Omental fat pad (tissue), 4 donors: Measurements from ENCODE around the gene UCP2. TPM values are rescaled to one million over a fixed set of nuclear protein-coding genes. Genes with fewer than 3 reads are reported as not detected.

Source experiments
- ATAC-seq: fragments of 150-250 bp; one replicate; pipeline ENCODE4 v1.9.1; 2016; ENCODE audit warnings: mild to moderate bottlenecking, moderate library complexity; ENCODE audit not compliant: low FRiP score
- DNase-seq: peaks from one replicate; pipeline ENCODE4 v3.0.0-alpha.2; 2019; ENCODE audit warnings: low spot score
- total RNA-seq, 4 donors: library from RNA; depleted of rRNA; stranded (reverse); fragments of >200 nt; gene quantifications; one replicate each; pipeline ENCODE4 v1.1.0, GENCODE V29; 2016
- TF ChIP-seq, protein P1 (sequence below), 3 donors: fragments of 450-650 bp; IDR thresholded peaks; one replicate each; pipeline ENCODE4 v1.5.1; 2016 to 2017; ENCODE audit warnings: antibody characterized with exemption in 3 of 3, mild to moderate bottlenecking in 3 of 3, moderate library complexity in 2 of 3

UCP2 gene
- total RNA-seq, 4 donors from 2014 or later: 58.9 to 163 (median 131) TPM

GRCh38 chr11:74004759-74005615 lies 22.3 kb upstream of the UCP2 start:
- ATAC-seq (no peak), DNase-seq (no peak)
- TF ChIP-seq, protein P1, sequence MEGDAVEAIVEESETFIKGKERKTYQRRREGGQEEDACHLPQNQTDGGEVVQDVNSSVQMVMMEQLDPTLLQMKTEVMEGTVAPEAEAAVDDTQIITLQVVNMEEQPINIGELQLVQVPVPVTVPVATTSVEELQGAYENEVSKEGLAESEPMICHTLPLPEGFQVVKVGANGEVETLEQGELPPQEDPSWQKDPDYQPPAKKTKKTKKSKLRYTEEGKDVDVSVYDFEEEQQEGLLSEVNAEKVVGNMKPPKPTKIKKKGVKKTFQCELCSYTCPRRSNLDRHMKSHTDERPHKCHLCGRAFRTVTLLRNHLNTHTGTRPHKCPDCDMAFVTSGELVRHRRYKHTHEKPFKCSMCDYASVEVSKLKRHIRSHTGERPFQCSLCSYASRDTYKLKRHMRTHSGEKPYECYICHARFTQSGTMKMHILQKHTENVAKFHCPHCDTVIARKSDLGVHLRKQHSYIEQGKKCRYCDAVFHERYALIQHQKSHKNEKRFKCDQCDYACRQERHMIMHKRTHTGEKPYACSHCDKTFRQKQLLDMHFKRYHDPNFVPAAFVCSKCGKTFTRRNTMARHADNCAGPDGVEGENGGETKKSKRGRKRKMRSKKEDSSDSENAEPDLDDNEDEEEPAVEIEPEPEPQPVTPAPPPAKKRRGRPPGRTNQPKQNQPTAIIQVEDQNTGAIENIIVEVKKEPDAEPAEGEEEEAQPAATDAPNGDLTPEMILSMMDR (IDR thresholded peaks at IDR 0.05): no peak

GRCh38 chr11:74004046-74004695 lies 21.5 kb upstream of the UCP2 start:
- TF ChIP-seq, protein P1 (IDR thresholded peaks at IDR 0.05): no peak
- DNase-seq (no peak), ATAC-seq (no peak)

GRCh38 chr11:74002832-74003231 lies 20.2 kb upstream of the UCP2 start:
- ATAC-seq: no peak
- DNase-seq: no peak
- TF ChIP-seq, protein P1 (IDR thresholded peaks at IDR 0.05): no peak

GRCh38 chr11:74001822-74002286 lies 19.2 kb upstream of the UCP2 start:
- DNase-seq: no peak
- ATAC-seq: no peak
- TF ChIP-seq, protein P1 (IDR thresholded peaks at IDR 0.05): no peak

GRCh38 chr11:74000307-74001133 lies 17.9 kb upstream of the UCP2 start:
- no peak for ATAC-seq
- TF ChIP-seq, protein P1 (IDR thresholded peaks at IDR 0.05): no peak
- no peak for DNase-seq

- ATAC-seq (no peak), DNase-seq (no peak)
- TF ChIP-seq, protein P1 (IDR thresholded peaks at IDR 0.05): no peak
Measured at GRCh38 chr11:73999581-74000306, 17.1 kb upstream of the UCP2 start.
